Karpas-422 (cell line): ENCODE measurements around the gene WIPF3. TPM values are rescaled to one million over a fixed set of nuclear protein-coding genes. Genes with fewer than 3 reads are reported as not detected.

Experiments
- DNase-seq: peaks from one replicate; pipeline ENCODE4 v3.0.0-alpha.2; 2015
- H2AFZ ChIP-seq: fragments of 200-600 bp; sonication (generic); 2 replicates; pipeline ENCODE4 v1.6.1; 2014; ENCODE audit warnings: antibody characterized with exemption, low read length, mixed read lengths
- H3K27ac ChIP-seq: fragments of 200-600 bp; sonication (generic); 2 replicates; pipeline ENCODE4 v1.5.1; 2014; ENCODE audit warnings: mild to moderate bottlenecking, low read length, moderate library complexity
- H3K27me3 ChIP-seq: fragments of 200-600 bp; sonication (generic); 2 replicates; pipeline ENCODE4 v1.6.1; 2014; ENCODE audit warnings: low read length, mixed read lengths
- H3K36me3 ChIP-seq: fragments of 200-600 bp; sonication (generic); 2 replicates; pipeline ENCODE4 v1.6.1; 2014; ENCODE audit warnings: low read length, mixed read lengths; ENCODE audit not compliant: insufficient read depth
- H3K4me1 ChIP-seq: fragments of 200-600 bp; sonication (generic); 2 replicates; pipeline ENCODE4 v1.6.1; 2014; ENCODE audit warnings: mild to moderate bottlenecking, low read length, mixed read lengths
- H3K4me2 ChIP-seq: fragments of 200-600 bp; sonication (generic); 2 replicates; pipeline ENCODE4 v1.6.1; 2014; ENCODE audit warnings: low read length, low read depth, mild to moderate bottlenecking; ENCODE audit not compliant: poor library complexity, severe bottlenecking
- H3K4me3 ChIP-seq: fragments of 200-600 bp; sonication (generic); 2 replicates; pipeline ENCODE4 v1.5.1; 2014; ENCODE audit warnings: mild to moderate bottlenecking, antibody characterized with exemption, low read length, mixed read lengths
- H3K79me2 ChIP-seq: fragments of 200-600 bp; sonication (generic); 2 replicates; pipeline ENCODE4 v1.6.1; 2014; ENCODE audit warnings: mild to moderate bottlenecking, low read length, mixed read lengths
- H3K9ac ChIP-seq: fragments of 200-600 bp; sonication (generic); 2 replicates; pipeline ENCODE4 v1.6.0; 2014; ENCODE audit warnings: low read length
- H3K9me2 ChIP-seq: fragments of 200-600 bp; sonication (generic), shearing (Covaris generic); replicated peaks from 2 replicates; pipeline ENCODE4 v1.6.0; 2014; ENCODE audit warnings: mild to moderate bottlenecking, low read length, moderate library complexity; ENCODE audit not compliant: insufficient read depth
- H3K9me3 ChIP-seq: fragments of 300-700, 200-600 bp; sonication (generic); 2 replicates; pipeline ENCODE4 v1.6.1; 2014; ENCODE audit warnings: low read length, mixed read lengths
- H4K20me1 ChIP-seq: fragments of 200-600 bp; sonication (generic); 2 replicates; pipeline ENCODE4 v1.6.1; 2014; ENCODE audit warnings: mild to moderate bottlenecking, antibody characterized with exemption, low read length, low read depth; ENCODE audit not compliant: insufficient read depth
- total RNA-seq: library from RNA; depleted of rRNA; stranded (reverse); fragments of >200 nt; shearing (Covaris generic); gene quantifications from 2 replicates; pipeline ENCODE4 v1.2.3, GENCODE V29; 2014; ENCODE audit warnings: low replicate concordance

WIPF3 gene
- total RNA-seq, 1 experiment from 2014 or later = not detected

DNA sequence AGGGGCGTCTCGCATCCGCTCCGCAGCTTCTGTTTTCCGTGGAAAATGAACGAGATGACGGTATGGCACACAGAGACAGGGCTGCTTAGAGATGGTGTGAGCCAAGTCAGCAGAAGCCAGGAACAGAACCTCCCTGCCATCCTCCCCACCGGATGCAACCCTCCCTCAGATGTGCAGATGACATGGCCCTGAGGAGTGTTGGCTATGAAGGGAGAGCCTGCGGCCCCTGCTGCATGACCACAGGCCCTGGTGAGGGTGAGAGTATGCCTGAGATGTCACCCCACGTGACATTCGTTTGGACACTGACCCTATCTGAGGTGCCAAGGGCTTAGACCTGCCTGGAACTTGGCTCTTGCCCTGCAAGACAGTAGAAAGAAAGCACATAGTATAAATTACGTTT, 29.4 kb downstream of the WIPF3 start:
- H3K4me2 ChIP-seq = no peak overlapping the region
- no peaks in the 10 kb centered on the region for H3K9me3 ChIP-seq
- no peak for DNase-seq
- H3K9me2 ChIP-seq = no peaks in the 10 kb centered on the region
- H3K36me3 ChIP-seq = no peaks in the 10 kb centered on the region
- no peak overlapping the region for H3K27ac ChIP-seq
- H3K9ac ChIP-seq = no peak overlapping the region
- H3K27me3 ChIP-seq = no peaks in the 10 kb centered on the region
- H2AFZ ChIP-seq = no peak overlapping the region
- no peaks in the 10 kb centered on the region for H4K20me1 ChIP-seq
- H3K79me2 ChIP-seq = no peaks in the 10 kb centered on the region
- no peak overlapping the region for H3K4me3 ChIP-seq
- H3K4me1 ChIP-seq = no peaks in the 10 kb centered on the region

DNA sequence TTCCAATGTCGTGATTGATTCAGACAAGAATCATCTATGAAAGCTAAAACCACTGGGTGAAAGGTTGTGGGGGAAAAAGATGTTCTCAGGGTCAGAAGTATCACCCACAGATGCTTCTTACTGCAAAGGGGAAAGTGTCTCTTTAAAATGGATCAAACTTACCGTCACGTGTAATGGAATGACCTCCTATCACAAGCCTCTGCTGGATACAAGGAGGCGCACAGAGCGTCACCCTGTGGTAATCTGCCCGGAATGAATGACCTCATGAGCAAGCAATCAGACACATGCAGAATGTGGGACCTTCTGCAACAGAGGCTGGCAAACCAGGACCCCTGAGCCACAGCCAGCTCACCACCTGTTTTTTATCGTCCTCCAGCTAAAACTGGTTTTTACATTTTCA, 33.0 kb downstream of the WIPF3 start:
- H2AFZ ChIP-seq = no peak overlapping the region
- H3K9me2 ChIP-seq = no peaks in the 10 kb centered on the region
- no peak overlapping the region for H3K9ac ChIP-seq
- H3K9me3 ChIP-seq = no peaks in the 10 kb centered on the region
- no peaks in the 10 kb centered on the region for H3K79me2 ChIP-seq
- no peak overlapping the region for H3K4me3 ChIP-seq
- H3K4me1 ChIP-seq = no peaks in the 10 kb centered on the region
- no peaks in the 10 kb centered on the region for H3K36me3 ChIP-seq
- no peak for DNase-seq
- H3K27ac ChIP-seq = no peak overlapping the region
- no peaks in the 10 kb centered on the region for H4K20me1 ChIP-seq
- no peaks in the 10 kb centered on the region for H3K27me3 ChIP-seq
- H3K4me2 ChIP-seq = no peak overlapping the region

DNA sequence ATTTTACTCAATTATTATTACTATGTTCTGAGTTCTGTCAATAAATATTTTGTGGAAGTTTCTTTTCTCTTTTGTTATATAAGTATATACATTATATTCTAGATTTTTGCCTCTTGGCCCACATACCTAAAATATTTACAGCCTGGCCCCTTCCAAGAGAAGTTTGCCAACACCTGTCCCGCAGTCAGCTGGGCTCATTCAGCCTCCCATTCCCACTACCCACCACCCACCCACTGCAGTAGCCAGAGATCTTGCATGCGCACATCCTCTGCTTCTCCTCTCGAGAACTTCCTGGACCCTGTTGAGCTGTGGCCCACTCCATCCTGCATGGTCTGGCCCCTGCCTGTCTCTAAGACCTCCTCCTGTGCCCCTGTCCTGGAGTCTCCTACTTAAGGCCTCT, 33.6 kb downstream of the WIPF3 start:
- Histone ChIP-seq H4K20me1 (no peaks in the 10 kb centered on the region), H3K9ac (no peak overlapping the region), H3K36me3 (no peaks in the 10 kb centered on the region), H3K4me3 (no peak overlapping the region), H3K4me2 (no peak overlapping the region), H3K4me1 (no peaks in the 10 kb centered on the region), H3K9me2 (no peaks in the 10 kb centered on the region), H3K9me3 (no peaks in the 10 kb centered on the region), H3K79me2 (no peaks in the 10 kb centered on the region), H3K27me3 (no peaks in the 10 kb centered on the region), H2AFZ (no peak overlapping the region), H3K27ac (no peak overlapping the region)
- no peak for DNase-seq

DNA sequence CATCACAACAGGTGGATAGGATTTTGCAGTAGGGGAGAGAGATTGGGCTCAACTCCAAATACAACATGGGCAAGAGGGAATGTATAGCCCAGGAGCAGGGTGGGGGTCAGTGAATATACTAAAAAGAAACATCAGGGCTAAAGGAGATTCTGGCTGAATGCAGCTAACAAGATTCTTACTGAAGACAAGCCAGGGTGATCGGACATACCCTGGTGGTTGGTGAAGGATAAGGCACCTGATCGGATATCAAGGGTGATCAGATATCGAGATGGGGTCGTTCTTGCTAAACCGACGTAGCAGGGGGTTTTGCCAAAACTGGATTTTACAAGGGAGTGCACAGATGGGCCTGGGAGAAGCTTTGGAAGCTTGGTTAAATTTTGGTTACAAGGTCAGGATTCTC, 34.4 kb downstream of the WIPF3 start:
- Histone ChIP-seq H2AFZ (no peak overlapping the region), H3K27ac (no peak overlapping the region), H3K9me2 (no peaks in the 10 kb centered on the region), H3K9ac (no peak overlapping the region), H3K4me2 (no peak overlapping the region), H3K4me1 (no peaks in the 10 kb centered on the region), H3K4me3 (no peak overlapping the region), H3K9me3 (no peaks in the 10 kb centered on the region), H3K27me3 (no peaks in the 10 kb centered on the region), H3K36me3 (no peaks in the 10 kb centered on the region), H3K79me2 (no peaks in the 10 kb centered on the region), H4K20me1 (no peaks in the 10 kb centered on the region)
- no peak for DNase-seq

DNA sequence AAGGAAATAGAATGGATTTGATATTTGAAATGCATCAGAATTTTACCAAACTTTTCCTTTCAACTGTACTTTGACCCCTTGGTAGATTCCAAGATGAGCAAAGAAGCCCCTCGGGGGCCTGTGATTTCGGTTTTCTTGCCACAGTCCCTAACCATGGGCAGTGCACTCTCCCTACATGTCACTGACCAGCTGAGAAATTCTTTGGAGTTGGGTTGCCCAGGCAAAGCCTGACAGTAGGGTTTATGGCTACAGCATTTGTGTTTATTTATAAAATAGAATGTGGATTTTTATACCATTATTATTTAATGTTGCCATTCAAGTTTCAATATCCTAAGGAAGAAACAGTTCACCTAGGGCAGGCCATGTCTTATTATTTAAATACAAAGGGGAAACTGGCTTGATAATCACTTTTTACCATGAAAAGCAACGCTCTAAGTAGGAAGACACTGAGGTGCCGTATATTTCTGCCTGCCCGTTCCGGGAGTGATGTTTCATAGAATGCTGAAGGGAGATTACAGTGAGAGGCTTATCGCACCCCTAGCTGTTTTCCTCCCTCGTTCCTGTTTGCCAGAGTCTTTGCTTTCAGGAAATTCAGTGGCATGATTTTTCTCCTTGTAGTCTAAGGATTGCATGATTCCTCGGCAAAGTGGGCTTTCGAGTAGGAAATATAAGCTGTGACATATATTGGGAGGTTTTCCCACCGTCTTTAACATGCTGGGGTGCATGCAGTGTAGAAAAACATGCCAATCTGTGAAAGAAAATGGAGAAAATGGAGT, 35.8 kb downstream of the WIPF3 start:
- Histone ChIP-seq H3K4me1 (no peaks in the 10 kb centered on the region), H4K20me1 (no peaks in the 10 kb centered on the region), H3K9ac (no peak overlapping the region), H3K4me3 (no peak overlapping the region), H3K27me3 (no peaks in the 10 kb centered on the region), H3K79me2 (no peaks in the 10 kb centered on the region), H3K27ac (no peak overlapping the region), H2AFZ (no peak overlapping the region), H3K9me2 (no peaks in the 10 kb centered on the region), H3K36me3 (no peaks in the 10 kb centered on the region), H3K4me2 (no peak overlapping the region), H3K9me3 (no peaks in the 10 kb centered on the region)
- DNase-seq = no peak

DNA sequence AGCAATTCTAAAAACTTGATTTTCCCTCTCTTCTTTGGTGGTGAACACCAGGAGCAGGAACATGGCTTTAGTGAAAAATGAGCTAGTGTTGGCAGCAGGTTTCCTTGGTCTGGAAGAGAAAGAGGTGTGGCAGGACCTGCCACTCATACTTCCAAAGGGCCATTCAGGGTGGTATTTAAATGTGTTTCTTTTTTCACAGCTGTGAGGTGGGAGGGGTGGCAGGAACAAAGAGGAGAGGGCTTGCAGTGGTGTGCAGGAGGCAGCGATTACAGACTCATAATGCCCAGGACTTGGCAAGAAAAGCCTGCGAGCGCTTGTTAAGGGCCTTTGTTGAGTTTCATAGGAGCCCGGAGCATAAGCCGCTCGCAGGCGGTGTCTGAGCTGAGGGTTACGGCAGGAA, 36.8 kb downstream of the WIPF3 start:
- Histone ChIP-seq H3K9me3 (no peaks in the 10 kb centered on the region), H2AFZ (no peak overlapping the region), H3K27ac (no peak overlapping the region), H3K9ac (no peak overlapping the region), H3K4me2 (no peak overlapping the region), H3K9me2 (no peaks in the 10 kb centered on the region), H3K27me3 (no peaks in the 10 kb centered on the region), H3K36me3 (no peaks in the 10 kb centered on the region), H3K4me3 (no peak overlapping the region), H3K4me1 (no peaks in the 10 kb centered on the region), H3K79me2 (no peaks in the 10 kb centered on the region), H4K20me1 (no peaks in the 10 kb centered on the region)
- DNase-seq = no peak

DNA sequence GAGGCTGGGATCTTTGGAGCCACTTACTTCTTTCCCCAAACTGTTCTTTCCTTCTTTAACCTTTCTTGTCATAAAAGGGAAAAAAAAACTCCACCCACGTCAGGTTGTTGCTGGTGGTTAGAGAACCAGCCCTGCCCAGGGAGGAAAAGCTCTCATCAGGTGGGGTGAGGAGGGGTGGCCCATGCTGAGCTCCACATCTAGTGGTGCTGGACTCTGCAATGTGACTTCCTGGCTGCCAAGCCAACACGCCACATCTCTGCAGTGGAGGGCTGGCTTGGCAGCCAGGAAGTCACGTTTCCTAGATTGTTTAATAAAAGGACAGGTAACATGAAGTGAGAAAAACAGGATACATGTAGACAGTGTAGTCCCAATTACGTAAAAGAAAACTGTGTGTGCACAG, 37.4 kb downstream of the WIPF3 start:
- H3K27ac ChIP-seq = no peak overlapping the region
- H3K4me1 ChIP-seq = no peaks in the 10 kb centered on the region
- H3K9me3 ChIP-seq = no peaks in the 10 kb centered on the region
- DNase-seq = no peak
- no peaks in the 10 kb centered on the region for H3K9me2 ChIP-seq
- no peak overlapping the region for H3K4me2 ChIP-seq
- H2AFZ ChIP-seq = no peak overlapping the region
- no peak overlapping the region for H3K9ac ChIP-seq
- H3K36me3 ChIP-seq = no peaks in the 10 kb centered on the region
- H4K20me1 ChIP-seq = no peaks in the 10 kb centered on the region
- no peak overlapping the region for H3K4me3 ChIP-seq
- no peaks in the 10 kb centered on the region for H3K27me3 ChIP-seq
- no peaks in the 10 kb centered on the region for H3K79me2 ChIP-seq

DNA sequence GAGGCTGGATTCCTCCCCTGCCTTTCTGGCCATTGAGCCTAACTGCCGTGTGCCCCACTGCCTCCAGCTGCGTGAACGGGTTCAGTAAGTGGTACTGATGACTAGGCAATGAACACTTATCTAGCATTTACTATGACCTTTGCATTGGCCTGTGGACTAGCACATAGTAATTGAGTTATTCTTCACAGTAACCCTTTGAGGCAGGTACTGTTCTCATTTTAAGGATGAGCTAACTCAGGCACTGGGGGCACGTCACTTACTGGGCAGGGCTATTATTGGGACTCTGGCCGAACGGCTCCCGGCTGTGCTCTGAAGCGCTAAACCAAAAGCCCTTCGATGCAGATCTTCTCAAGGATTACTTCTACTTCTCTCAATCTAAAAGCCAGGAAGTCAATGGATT, 38.3 kb downstream of the WIPF3 start:
- Histone ChIP-seq H3K27ac (no peak overlapping the region), H3K9me3 (no peaks in the 10 kb centered on the region), H3K4me1 (no peaks in the 10 kb centered on the region), H3K4me3 (no peak overlapping the region), H3K4me2 (no peak overlapping the region), H2AFZ (no peak overlapping the region), H3K79me2 (no peaks in the 10 kb centered on the region), H3K9me2 (no peaks in the 10 kb centered on the region), H3K9ac (no peak overlapping the region), H4K20me1 (no peaks in the 10 kb centered on the region), H3K36me3 (no peaks in the 10 kb centered on the region), H3K27me3 (0 out of 2 replicates have a peak, but pooled peaks cover 3% of the 10 kb centered on the region)
- no peak for DNase-seq
